ENCODE measurements around the gene NRCAM. TPM values are rescaled to one million over a fixed set of nuclear protein-coding genes. Genes with fewer than 3 reads are reported as not detected.
A peak's percentile ranks its signal among the peaks of the same experiment; 100 is the strongest.

NRCAM gene
- polyA plus RNA-seq, 4 donors = 2.8 to 24.1 (median 19.4) TPM

DNA sequence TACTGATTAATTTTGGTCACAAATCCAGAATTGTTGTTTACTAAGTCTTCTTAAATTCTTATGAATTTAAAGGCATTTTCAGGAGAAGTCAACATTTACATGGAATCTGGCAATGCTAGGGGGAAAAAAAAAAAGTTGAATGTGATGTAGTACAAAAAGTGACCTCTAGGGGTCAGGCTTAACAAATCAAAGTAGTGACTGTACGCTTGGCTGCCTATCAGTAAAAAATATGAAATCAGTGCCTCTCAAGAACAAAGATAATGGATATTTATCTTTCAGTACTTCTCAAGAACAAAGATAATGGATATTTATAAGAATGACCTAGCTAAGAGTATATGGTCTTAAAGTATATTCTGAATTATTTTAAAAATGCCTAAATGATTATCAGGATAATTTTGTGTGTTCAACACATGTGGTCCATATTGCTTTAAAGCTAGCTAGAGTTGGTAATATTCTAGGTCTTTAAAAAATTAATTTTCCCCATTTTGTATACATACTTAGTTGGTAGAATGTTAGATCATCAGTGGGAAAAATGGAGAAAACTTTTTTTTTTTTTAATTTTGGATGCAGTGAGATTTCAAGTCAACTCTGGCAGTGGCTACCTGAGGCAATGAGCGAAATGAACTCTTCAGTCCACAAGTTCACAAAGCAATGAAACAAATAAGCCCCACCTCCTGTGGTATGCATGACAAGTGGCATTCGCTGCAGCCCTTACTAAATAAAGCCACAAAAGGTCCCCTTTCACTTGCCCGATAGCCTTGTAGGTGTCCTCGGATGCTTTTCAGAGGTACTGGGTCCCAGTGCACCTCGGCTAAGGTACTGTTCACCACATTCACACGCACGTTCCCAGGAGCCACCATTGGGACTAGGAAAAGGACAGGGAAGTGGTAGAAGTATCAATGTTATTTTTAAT, 274.9 kb downstream of the NRCAM start:
- peak in 3 of 4 donors; percentile 24 to 50 (median 41) for DNase-seq (ENCODE audit: low read depth in 4 of 4, low spot score in 3 of 4)

DNA sequence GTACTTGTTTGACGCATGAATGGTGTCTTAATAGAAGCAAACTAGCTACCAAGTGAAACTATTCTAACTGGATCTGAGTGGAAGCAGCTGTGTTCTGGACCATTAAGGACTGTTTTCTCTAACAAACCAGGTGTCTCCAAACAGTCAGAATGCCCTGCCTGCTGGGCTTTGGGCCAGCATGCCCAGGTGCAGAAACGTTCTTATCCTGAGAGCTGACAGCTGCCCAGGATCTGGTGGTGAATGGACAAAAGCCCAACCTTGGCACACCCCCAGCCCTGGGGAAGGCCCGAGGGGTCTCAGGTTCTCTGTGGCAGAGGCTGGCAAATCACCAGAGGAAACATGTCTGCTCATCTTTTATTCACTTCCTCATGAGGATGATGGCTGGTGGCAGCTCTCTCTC, 277.8 kb downstream of the NRCAM start:
- DNase-seq (ENCODE audit: low read depth in 4 of 4, low spot score in 3 of 4) = no peak

DNA sequence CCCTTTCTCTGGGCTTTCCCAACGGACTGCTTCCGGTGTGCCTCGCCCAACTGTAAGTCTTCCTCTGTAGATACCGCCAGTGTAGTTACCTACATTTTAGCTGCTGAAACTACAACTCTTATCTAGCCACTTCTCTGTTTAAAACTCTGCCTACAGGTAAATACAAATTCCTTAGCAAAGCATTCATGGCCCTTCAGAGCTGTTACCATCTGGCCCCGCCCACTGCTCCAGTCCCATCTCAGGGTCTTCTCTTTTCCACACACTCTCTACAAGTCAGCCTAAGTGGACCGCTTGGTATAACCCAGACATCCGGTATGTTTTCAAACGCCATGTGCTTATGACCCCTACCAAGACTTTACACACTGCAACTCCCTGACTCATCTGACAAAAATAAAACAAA, 285.1 kb downstream of the NRCAM start:
- no peak for DNase-seq (ENCODE audit: low read depth in 4 of 4, low spot score in 3 of 4)

DNA sequence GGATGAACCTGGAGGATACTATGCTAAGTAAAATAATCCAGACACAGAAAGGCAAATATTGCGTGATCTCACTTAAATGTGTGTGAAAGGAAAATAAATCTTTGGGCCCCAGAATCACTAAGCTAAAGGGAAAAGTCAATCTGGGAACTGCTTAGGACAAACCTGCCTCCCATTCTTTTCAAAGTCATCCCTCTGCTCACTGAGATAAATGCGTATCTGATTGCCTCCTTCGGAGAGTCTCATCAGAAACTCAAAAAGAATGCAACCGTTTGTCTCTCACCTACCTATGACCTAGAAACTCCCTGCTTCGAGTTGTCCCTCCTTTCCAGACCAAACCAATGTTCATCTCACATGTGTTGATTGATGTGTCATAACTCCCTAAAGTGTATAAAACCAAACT, 286.0 kb downstream of the NRCAM start:
- DNase-seq (ENCODE audit: low read depth in 4 of 4, low spot score in 3 of 4) = no peak

DNA sequence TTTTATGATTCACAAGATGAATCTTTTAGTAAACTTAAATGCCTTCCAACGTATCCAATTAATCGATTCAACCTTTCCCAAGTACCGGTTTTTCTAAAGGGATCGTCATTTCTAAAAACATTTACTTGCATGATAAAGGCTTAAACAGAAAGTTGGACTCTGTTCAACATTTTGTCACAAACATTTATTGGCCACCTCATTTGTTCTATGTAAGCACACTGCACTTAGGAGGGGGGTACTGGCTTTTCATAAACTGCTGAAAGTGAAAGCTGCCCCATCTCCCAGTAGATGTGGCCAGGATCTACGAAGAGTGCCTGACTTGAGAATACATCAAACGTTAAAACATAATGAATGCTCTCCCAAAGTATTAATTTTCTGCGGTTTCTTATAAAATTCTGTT, 288.8 kb downstream of the NRCAM start:
- DNase-seq (ENCODE audit: low read depth in 4 of 4, low spot score in 3 of 4) = no peak

DNA sequence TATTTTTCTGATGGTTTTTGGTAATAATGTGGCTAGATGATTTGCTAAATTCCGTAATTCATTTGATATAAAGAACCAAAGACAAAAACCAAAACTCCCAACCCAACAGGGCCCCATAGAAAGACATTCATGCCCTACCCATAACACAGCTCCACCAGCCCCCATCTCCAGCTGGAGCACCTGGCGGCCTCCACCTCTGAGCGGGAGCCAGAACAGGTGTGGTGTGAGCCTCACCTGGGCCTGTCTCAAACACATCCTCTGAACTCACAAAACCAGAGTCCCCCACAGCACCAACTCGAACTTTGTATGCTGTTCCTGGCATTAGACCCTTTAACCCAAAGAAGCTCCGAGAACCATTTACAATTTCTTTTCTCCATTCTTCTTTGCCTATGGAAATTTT, 289.5 kb downstream of the NRCAM start:
- no peak for DNase-seq (ENCODE audit: low read depth in 4 of 4, low spot score in 3 of 4)

DNA sequence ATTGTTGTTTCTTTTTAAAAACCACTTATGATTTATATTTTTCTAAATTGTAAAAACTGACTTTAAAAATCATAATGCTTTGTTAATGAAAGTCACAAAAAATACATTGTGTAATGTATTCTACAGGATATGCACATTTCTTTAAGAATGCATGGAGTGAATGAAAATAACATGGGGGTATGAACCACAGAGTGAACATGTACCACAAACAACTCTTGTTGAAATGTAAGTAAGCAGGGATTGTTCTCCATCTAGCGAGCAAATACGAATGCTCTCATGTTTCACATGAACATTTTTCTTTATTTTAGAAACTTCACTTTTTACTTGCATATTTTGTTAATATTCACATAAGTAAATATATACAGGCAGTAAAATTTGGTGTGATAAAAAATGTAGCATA, 290.5 kb downstream of the NRCAM start:
- DNase-seq (ENCODE audit: low read depth in 4 of 4, low spot score in 3 of 4) = no peak

DNA sequence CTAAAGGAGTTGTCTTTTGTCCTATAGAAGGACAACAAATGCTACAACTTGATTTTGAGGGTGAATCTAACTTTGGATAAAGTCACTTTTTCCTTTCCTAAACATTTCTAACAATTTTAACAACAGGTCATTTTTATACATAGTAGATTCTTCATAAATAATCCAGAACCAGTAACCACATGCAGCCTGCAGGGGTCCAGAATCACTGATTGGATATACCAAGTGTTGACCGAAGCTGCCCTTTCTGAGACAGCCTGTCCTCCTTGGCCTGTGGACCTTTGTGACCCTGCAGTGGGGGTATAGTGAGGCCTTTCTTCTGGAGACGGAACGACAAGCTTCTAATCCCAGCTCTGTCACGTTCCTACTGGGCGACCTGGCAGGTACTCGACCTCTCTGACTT, 291.3 kb downstream of the NRCAM start:
- no peak for DNase-seq (ENCODE audit: low read depth in 4 of 4, low spot score in 3 of 4)

DNA sequence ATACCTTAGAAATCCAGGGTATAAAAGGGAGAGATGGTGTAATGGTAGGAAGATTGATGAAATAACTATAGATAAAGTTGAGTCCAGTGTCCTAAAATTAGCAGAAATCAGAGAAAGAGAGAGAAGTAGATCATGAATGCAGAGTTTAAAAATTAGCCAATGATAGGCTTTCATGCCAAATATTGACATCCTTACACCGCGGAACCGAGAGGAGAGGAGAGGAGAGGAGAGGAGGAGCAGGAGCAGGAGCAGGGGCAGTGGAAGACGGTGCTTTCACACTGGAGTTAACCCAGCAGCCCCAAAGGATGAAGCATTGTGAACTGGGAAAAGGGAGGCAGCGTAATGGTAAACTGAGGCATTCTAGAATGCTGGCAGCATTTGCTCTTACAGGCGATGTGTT, 291.9 kb downstream of the NRCAM start:
- DNase-seq (ENCODE audit: low read depth in 4 of 4, low spot score in 3 of 4) = no peak

DNA sequence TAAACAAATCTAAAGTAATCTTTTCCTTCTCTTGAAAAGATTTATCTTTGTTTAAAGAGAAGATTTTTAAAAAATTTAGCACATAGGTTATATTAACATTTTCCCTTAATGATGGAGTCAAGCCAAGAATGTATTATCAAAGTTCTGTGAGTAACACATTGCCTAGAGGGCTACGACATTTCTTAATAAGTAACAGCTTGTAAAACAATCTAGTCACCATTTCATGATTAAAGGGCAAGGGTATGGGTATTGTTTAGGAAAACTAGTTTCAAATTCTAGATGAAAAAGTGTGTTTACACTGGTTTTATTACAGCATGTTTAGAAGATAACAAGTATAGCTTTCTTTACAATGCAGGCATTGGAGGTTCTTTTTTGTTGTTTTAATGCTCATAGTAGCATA, 297.5 kb downstream of the NRCAM start:
- no peak for DNase-seq (ENCODE audit: low read depth in 4 of 4, low spot score in 3 of 4)

DNA sequence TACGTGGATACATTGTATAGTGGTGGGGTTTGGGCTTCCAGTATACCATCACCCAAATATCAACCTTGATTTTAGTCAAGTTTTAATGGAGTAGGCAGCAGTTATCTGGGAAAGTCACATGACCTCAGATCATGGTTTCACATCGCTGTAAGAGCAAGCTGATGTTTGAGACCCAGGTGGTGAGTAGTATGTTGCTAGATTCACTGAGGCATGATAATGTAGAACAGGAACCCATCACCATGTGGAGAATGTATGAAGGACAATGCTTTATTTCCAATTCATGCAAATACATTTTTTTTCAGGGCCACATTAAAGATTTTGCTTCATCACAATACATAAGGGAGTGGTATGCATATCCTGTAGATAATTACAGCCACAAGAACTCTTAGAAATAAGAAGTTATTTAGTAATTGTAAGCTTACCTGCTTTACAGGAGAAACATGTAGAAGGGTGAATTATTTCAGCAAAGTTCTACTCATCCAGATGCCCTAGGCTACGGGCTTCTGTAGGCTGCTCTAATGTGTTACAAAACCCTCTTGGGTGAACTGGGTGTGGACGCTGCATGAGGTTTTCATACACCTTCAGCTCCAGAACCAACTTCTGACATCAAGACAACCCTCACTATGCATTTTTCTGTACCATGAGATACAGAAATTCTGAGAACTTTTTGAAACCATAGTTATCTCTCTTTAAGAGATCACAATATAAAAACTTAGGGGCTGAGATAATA, 298.5 kb downstream of the NRCAM start:
- DNase-seq (ENCODE audit: low read depth in 4 of 4, low spot score in 3 of 4) = no peak

DNA sequence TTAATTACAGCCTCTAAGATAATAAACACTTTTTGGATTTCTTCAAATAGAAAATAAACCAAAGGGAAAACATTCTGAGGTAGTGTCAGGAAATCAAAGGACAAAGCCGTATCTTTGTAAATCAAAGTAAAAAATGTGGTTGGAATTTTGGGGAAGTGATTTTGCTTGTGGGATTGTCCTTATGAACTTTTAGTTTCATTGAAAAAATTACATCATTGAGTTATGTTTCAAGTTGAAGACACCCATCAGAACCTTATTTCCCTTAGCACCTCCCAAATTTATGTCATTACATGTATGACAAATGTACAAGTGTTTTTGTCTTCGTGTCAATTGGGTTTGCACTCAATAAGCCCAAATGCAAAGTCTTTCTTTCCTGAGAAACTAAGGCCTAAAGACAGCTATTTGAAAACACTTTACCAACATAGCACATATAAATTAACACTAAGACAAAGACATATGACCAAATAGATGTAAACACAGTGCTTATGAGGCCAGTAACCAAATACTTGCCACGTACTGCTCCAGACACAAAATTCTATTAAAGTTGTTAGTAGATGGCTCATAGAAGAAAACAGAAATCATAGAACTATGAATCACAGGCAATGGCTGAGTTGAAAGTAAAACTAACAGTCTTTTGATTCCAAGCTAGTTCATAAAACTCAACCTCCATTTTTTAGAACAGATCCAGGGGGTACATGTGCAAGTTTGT, 299.2 kb downstream of the NRCAM start:
- no peak for DNase-seq (ENCODE audit: low read depth in 4 of 4, low spot score in 3 of 4)

DNA sequence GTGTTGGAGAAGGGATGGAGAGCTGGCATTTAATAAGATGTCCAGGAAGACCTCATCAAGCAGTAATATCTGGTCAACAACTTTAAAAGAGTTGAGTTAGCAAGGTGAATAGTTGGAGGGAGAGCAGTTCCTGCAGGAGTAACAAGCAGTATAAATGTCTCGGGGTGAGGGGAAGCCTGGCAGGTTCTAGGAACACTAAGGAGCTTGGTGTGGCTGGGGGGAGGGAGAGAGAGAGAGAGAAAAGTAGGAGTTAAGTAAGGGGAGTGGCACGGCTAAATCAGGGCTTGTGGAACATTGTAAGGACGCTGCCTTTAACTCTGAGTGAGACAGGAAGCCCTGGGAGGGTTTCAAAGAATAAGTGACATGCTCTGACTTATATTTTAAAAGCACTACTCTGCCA, 304.0 kb downstream of the NRCAM start:
- no peak for DNase-seq (ENCODE audit: low read depth in 4 of 4, low spot score in 3 of 4)

DNA sequence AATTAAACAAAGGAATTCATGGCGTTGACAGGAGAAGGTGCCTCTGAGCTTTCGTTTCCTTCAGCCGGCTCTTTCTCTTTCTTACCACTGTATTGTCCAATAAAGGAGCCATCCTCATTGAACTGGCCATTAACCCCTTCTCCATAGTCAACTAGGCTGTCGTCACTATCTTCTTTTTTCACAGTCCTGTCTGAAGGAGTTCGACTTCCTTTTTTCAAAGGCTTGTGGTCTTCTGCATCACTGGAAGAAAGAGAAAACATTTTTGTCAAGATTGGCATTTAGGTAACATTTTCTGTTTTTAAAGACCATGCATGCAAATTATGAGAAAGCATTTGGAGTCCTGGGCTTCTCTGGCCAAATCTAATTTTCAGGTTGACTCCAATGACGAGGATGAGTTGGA, 306.3 kb downstream of the NRCAM start:
- DNase-seq (ENCODE audit: low read depth in 4 of 4, low spot score in 3 of 4) = no peak

DNA sequence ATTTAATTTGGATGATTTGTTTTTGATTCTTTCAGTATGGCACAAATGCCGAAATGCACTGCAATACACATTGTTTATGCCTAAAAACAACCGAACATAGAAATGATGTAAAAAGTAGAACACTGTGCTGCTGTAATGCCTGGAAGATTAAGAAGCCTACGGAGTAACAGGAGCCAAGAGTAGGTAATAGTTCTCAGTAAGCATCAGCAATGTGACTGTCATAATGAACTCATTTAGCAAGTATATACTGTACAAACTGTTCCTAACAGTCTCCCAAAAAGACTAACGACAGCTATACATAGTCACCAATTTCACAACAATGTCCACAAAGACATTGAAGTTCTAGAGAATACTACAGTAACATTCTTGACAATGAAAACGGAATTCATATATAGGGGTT, 307.1 kb downstream of the NRCAM start:
- DNase-seq (ENCODE audit: low read depth in 4 of 4, low spot score in 3 of 4) = no peak

DNA sequence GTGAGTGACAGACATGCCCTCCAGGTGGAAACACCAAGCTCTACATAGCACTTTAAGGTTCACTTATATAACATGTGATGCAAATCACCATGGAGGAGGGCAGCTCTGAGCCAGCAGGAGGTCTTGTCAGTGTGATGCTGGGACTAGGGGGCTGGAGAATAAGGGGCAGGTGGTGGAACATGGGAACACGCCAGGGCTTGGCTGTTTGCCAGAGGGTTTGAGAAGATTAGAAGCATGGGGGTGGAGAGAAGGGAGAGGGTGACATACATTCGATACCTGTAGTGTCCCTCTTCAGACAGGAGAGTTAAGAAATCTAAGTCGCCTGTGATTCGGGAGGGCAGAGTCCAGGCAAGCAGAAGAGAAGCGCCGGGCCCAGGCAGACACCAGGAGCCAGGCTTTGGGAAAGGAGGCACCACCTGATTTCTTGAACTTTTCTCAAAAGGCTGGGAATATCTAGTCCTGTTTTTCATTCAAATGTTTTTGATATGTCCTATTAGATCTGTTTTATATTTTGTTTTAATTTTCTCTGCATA, 309.1 kb downstream of the NRCAM start:
- no peak for DNase-seq (ENCODE audit: low read depth in 4 of 4, low spot score in 3 of 4)

DNA sequence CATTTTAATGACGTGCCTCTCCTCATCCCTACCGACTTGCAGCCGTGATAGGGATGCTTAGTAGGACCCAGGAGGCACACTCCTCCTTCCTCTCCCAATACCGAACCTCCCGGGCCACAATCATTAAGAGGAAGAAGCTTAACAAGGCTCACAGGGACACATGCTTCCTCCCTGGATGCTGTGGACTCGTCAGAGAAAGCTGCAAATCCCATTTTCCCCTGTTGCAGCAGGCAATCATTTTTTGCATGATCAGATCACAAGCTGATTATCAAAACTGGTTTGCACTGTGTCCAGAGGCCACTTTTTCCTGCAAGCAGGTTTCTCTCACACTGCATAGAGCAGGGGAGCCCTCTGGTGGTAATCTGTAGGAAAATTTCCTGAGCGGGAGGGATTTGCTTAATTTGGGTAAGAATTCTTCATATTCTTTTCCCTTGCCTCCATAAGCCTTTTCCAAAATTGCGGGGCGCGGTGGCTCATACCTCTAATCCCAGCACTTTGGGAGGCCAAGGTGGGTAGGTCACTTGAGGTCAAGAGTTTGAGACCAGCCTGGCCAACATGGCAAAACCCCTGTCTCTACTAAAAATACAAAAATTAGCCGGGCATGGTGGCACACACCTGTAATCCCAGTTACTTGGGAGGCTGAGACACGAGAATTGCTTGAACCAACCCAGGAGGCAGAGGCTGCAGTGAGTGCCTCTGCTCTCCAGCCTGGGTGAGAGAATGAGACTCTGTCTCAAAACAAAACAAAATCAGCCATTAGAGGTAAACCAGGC, 310.0 kb downstream of the NRCAM start:
- peak; percentile 55 to 73 (median 65) for DNase-seq (ENCODE audit: low read depth in 4 of 4, low spot score in 3 of 4)

DNA sequence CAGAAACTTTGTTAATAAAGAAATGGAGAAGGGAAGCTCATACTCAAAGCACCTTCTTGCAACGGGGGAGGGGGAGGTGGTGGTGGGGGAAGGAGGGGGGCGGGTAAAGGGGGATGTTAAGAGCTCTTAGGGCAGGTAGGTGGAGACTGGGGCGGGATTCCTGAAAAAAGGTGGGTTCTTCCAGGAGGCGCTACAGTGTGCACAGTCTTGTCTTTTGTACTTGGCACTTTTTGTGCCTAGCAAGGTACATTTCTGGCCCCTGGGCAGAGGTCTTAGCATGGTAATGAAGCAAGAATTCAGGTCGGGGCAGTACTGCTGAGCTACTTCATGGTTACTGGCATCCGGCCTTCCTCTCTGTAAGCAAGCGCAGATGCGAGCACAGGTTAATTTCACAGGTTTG, 310.8 kb downstream of the NRCAM start:
- no peak for DNase-seq (ENCODE audit: low read depth in 4 of 4, low spot score in 3 of 4)

DNA sequence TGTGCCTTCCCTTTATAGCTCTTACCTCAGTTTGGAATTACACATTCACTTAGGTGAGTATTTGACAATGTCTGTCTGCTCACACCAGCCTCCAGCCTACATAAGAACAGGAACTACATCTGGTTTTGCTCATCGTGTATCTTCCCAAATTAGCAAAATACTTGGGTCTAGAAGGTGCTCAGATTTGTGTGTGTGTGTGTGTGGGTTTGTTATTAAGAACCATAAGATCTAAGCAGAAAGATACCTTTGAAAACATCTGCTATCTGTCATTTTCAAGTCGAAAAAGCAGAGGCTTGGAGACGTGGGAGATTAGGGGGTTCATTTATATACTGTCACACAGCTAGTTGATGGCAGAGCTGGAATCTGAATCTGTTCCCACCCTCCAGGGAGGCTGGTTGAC, 311.3 kb downstream of the NRCAM start:
- DNase-seq (ENCODE audit: low read depth in 4 of 4, low spot score in 3 of 4) = no peak

DNA sequence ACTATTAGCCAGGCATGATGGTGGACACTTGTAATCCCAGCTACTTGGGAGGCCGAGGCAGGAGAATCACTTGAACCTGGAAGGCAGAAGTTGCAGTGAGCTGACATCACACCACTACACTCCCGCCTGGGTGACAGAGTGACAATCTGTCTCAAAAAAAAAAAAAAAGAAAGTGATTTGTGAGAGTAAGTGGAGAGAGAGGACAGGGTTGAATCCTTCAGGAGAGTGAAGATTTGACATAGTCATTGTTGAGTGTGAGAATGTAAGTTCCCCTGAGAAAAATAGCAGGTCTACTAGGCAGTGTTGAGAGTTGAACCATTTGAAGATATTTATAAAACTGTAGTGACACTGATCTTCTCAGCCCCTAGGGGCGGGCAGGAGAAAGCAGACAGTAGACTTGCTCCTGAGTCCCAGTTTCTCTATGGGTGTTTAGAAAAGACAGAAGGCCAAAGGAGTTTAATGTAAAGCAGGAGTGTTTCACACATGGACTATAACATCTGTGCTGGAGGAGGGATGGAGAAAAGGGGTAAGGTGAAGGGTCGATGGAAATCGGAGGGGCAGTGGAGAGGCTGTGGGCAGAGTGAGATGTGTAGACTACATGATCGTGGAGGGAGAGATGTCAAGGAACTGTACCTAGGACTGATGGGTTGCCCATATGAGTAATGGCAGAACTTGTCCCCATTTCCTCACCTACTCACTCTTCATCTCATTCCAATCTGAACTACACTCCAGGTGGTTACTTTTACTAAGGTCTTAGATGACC, 312.4 kb downstream of the NRCAM start:
- DNase-seq (ENCODE audit: low read depth in 4 of 4, low spot score in 3 of 4) = no peak
